ENCODE data around the gene CLRN1. TPM values are rescaled to one million over a fixed set of nuclear protein-coding genes. Genes with fewer than 3 reads are reported as not detected.

The CLRN1 gene
- total RNA-seq, 1 experiment from 2014 or later = not detected

GRCh38 chr3:150931745-150932144, 40.8 kb downstream of the CLRN1 start:
- POLR2A ChIA-PET = no interaction called here
- Mint-ChIP-seq H3K4me3 (no peak overlapping the region), H3K27ac (no peak overlapping the region), H3K36me3 (no peaks in the 10 kb centered on the region), H3K9me3 (peaks cover 5% of the 10 kb centered on the region), H3K27me3 (ENCODE audit: low read depth) (no peaks in the 10 kb centered on the region), H3K4me1 (0 out of 2 replicates have a peak, but pooled peaks cover 3% of the 10 kb centered on the region)
- ATAC-seq (no peak), DNase-seq (ENCODE audit: low spot score) (no peak)
- TF ChIP-seq IRF2 (CRISPR knock-in tag; IDR thresholded peaks at IDR 0.05; ENCODE audit: borderline replicate concordance, low read depth) (no peak), EMX1 (CRISPR knock-in tag; IDR thresholded peaks at IDR 0.05) (no peak), ZNF416 (CRISPR knock-in tag; IDR thresholded peaks at IDR 0.05) (no peak), ATF1 (CRISPR knock-in tag; IDR thresholded peaks at IDR 0.05) (no peak), TCF7 (CRISPR knock-in tag; IDR thresholded peaks at IDR 0.05; ENCODE audit: low read depth) (no peak)
- CTCF ChIA-PET = no interaction called here

GRCh38 chr3:150930839-150931238, 41.7 kb downstream of the CLRN1 start:
- Mint-ChIP-seq H3K9me3 (no peaks in the 10 kb centered on the region), H3K36me3 (no peaks in the 10 kb centered on the region), H3K27me3 (ENCODE audit: low read depth) (no peaks in the 10 kb centered on the region), H3K4me1 (peaks cover 6% of the 10 kb centered on the region), H3K4me3 (no peak overlapping the region), H3K27ac (no peak overlapping the region)
- DNase-seq (ENCODE audit: low spot score) (no peak), ATAC-seq (no peak)
- ChIA-PET CTCF (interaction anchor here (1.0 to 1.2 kb wide), 2 partner anchors 137 to 215 kb away, joined by 3 to 5 read pairs; no protein-coding TSS in a partner anchor), POLR2A (no interaction called here)
- TF ChIP-seq GRHL2 (CRISPR knock-in tag; IDR thresholded peaks at IDR 0.05; ENCODE audit: insufficient replicate concordance, severe bottlenecking) (no peak), E2F4 (CRISPR knock-in tag; IDR thresholded peaks at IDR 0.05; ENCODE audit: borderline replicate concordance, low read depth) (no peak), IRF2 (CRISPR knock-in tag; IDR thresholded peaks at IDR 0.05; ENCODE audit: borderline replicate concordance, low read depth) (no peak)

- ChIA-PET POLR2A (no interaction called here), CTCF (no interaction called here)
- Mint-ChIP-seq H3K27me3 (ENCODE audit: low read depth) (no peaks in the 10 kb centered on the region), H3K36me3 (no peaks in the 10 kb centered on the region), H3K4me3 (no peak overlapping the region), H3K9me3 (no peaks in the 10 kb centered on the region), H3K27ac (no peak overlapping the region), H3K4me1 (peaks cover 14% of the 10 kb centered on the region)
- DNase-seq (ENCODE audit: low spot score) = no peak
- ATAC-seq = no peak
- TF ChIP-seq ZNF671 (CRISPR knock-in tag; IDR thresholded peaks at IDR 0.05) (no peak), ZNF281 (CRISPR knock-in tag; IDR thresholded peaks at IDR 0.05) (no peak), MAX (CRISPR knock-in tag; IDR thresholded peaks at IDR 0.05) (no peak), FOXP1 (CRISPR knock-in tag; IDR thresholded peaks at IDR 0.05; ENCODE audit: borderline replicate concordance) (no peak), ZBTB43 (CRISPR knock-in tag; IDR thresholded peaks at IDR 0.05) (no peak), AFF4 (CRISPR knock-in tag; IDR thresholded peaks at IDR 0.05; ENCODE audit: borderline replicate concordance) (no peak), USF1 (CRISPR knock-in tag; IDR thresholded peaks at IDR 0.05) (no peak), ZNF121 (CRISPR knock-in tag; IDR thresholded peaks at IDR 0.05) (no peak), CDX4 (CRISPR knock-in tag; IDR thresholded peaks at IDR 0.05; ENCODE audit: borderline replicate concordance) (no peak), NR3C1 (CRISPR knock-in tag; conservative IDR thresholded peaks at IDR 0.05; ENCODE audit: low read depth) (no peak), EMX1 (CRISPR knock-in tag; IDR thresholded peaks at IDR 0.05) (no peak), OVOL2 (CRISPR knock-in tag; IDR thresholded peaks at IDR 0.05; ENCODE audit: borderline replicate concordance) (no peak), USF2 (CRISPR knock-in tag; IDR thresholded peaks at IDR 0.05) (no peak)
These were observed 44.3 kb downstream of the CLRN1 start for GRCh38 chr3:150928234-150928633.

Measured in WTC11 (cell line).